HS-5 (cell line): Measurements from ENCODE around the gene ARPP19.
"Not testable (repeated sequence)": the region's sequence is repeated elsewhere in the genome, so short reads cannot be mapped to it uniquely, and the experiment has no call there.

Experiments used
- DNase-seq: peaks from one replicate; pipeline ENCODE4 v3.0.0-alpha.2; 2012; ENCODE audit warnings: low read depth

ARPP19 gene, protein sequence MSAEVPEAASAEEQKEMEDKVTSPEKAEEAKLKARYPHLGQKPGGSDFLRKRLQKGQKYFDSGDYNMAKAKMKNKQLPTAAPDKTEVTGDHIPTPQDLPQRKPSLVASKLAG

DNA sequence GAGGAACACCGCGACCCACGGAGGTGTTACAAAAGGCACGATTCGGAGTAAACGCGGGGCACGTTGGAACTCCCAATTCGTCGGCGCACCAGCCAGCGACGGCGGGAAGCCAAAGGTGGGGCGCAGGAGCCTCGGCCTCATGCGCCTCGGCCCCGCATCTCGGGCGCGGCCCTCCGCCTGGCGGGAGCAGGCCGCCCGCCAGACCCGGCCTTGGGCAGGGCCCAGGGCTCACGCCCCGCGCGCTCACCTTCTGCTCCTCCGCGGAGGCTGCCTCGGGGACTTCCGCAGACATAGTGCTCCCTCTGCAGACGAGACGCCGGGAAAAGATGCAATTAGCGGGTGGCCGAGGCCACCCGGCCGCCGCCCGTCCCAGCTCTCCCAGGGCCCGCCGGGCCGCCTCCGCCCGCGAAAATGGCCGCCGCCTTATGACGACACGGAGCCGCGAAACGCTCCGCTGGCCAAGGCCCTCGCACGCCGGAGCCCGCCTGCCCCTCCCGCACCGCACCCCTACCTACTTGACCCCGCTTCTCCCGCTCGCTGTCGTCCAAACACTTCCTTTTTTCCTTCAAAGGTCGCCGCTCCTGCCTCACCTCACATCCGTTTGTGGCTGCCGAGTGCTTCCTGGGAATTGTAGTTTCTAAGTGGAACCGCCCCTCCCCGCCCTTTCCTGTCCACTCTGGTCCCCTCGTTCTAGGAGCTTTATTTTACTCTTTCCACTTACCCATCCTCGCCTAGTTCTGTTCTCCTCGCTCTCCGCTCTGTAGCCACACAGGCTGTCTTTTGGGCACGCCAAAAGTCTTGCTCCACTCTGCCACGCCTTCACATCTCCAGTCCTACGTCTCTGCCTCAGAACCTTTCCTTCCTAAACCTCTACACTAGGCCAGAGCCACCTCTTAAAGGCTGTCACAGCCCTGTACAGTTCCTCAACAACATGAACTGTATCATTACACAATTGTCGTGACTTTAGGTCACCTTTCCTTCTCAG, at the start of gene ARPP19:
ARPP19 (minus strand) TSS at position 430 of the 985 bp plus-strand sequence; CDS start at position 292, 138 bp downstream.
- DNase-seq, result peak; percentile 80

GRCh38 chr15:52617026-52617425, 48.2 kb upstream of the ARPP19 start:
- no peak for DNase-seq

GRCh38 chr15:52615302-52615701, 46.5 kb upstream of the ARPP19 start:
- no peak for DNase-seq

GRCh38 chr15:52609593-52609992, 40.8 kb upstream of the ARPP19 start:
- no peak for DNase-seq

DNA sequence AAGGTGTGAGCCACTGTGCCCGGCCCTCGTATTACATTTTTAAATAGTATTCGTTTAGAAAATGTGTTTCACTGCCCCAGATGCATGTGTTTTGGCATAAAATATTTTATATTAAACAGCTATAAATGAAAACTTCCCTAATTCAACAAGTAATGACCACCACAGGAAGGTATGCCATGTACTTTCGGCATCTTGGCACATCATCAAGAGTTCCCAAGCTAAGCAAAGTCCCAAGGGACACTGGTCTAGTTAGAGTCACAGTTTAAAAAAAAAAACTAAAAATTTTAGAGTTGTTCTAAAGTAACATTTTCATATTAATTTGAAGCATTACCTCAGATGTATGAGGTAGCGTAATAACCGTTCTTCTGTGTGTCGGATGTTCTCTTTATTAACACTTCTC, 15.6 kb upstream of the ARPP19 start:
- no peak for DNase-seq

GRCh38 chr15:52579852-52580251, 11.0 kb upstream of the ARPP19 start:
- no peak for DNase-seq

DNA sequence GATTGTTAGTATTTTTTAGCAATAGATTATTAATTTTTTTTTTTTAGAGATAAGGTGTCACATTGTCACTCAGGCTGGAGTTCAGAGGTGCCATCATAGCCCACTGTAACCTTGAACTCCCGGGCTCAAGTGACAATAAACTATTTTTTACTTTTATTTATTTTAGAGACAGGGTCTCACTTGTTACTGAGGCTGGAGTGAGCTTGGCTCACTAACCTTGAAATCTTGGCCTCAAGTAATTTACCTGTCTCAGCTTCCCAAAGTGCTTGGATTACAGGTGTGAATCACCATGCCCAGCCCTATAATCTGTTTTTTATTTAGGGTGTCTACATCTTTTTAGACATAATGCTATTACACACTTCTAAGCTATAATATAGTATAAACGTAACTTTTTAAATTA, 7.9 kb upstream of the ARPP19 start:
- DNase-seq, result no peak

DNA sequence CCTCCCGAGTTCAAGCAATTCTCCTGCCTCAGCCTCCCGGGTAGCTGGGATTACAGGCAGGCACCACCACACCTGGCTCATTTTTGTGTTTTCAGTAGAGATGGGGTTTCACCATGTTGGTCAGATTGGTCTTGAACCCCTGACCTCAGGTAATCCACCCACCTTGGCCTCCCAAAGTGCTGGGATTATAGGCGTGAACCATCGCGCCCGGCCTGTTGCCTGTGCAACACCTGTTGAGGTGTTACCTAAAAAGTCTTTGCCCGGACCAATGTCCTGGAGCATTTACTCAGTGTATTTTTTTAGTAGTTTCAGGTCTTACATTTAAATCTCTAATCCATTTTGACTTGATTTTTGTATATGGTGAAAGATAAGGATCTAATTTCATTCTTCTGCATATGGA, 6.7 kb upstream of the ARPP19 start:
- not testable (repeated sequence) for DNase-seq

- DNase-seq, result no peak
Observed at GRCh38 chr15:52575072-52575471, 6.2 kb upstream of the ARPP19 start.

GRCh38 chr15:52574623-52575022, 5.8 kb upstream of the ARPP19 start:
- not testable (repeated sequence) for DNase-seq

DNA sequence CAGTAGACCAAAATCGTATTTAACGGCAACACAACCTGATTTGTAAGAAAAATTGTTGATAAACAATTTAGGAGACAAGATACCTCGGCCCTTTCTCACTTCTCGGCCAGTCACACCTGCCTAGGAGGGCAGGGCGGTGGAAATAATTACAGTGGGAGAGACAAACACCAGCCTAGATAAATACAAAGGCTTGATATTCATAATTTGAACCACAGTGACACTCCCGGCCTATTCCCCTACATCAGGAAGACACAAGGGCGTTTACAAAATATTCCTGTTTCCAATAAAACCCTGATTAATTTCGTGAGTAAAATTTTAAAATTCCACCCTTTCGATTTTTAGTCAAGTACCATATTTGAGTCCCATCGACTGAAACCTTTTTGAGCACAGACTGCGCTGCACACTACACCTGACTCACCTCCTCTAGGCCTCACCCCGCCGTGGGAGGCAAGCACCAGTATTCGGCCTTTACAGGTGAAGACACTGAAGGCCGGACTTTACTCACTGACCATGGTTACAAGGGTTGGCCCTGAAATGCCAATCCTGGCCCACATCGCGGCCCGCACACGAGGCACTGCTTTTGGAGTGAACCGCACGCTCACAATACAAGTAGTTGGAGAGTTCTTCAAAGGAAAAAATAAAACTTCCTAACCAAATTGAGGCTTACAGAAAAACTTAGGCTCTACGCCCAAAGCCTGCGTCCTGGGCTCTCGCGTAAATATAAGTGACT, 794 bp downstream of the ARPP19 start:
- DNase-seq, result no peak

DNA sequence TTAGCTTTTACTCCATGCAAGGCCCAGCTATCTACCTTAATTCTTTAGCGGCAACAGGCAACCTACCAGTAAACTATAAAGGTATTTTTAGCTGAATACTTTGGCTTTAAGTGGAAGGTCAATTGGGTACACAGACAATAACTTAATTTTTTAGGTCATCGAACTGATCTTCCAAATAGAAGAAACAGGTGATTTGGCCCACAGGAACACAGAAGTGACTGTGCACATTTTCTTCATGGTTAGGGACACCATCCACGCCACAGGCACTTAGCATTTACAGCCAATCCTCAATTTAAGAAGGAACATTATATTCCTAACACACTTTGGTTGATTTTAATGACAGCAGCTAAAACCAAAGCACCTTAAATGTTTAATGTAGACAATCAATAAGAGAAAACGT, 1.9 kb downstream of the ARPP19 start:
- DNase-seq, result no peak

- not testable (repeated sequence) for DNase-seq
Observed at GRCh38 chr15:52565417-52566358, 3.1 kb downstream of the ARPP19 start.

DNA sequence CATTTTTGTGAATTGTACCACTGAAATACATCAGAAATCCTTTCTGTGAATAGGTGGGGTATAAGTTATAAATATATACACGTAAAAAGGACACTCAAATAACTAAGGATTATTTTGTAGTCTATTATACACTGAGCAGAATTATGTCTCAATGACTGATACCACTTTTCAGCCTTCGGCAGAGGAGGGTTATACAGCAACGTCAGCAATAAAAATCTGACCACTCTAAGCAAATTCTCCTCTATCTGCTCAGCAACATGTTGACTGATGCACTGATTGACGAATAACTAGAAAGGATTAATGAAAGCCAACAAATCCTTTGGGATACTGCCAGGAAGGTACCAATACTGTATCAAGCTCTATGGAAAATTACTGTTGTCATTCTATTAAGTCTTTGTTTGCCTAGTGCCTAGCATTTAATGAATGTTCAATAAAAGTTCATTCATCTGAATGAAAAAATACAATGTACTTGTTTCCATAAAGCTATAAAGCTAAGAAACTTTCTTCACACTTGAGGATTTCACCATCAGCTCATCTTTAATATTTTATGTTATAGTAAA, 5.2 kb downstream of the ARPP19 start:
- DNase-seq, result no peak

DNA sequence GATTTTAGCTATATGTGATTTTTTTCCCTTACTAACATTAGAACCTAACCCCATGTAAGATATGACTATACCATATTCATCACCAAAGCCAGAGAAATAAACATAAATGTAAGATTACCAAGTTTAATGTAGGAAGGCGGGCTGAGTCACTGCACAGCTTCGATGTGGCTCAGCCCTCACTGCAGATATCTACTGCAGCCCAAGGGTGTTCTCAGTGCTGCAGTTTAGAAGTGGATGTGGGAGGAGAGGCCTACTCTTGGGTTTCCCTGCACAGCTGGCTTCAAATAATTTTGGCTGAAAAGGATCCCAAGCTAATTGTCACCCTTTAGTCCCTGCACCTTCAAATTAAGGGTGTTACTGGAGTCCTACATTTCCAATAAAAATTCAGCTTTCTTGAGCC, 9.3 kb downstream of the ARPP19 start:
- DNase-seq, result no peak

GRCh38 chr15:52559022-52559421, 9.8 kb downstream of the ARPP19 start:
- no peak for DNase-seq

DNA sequence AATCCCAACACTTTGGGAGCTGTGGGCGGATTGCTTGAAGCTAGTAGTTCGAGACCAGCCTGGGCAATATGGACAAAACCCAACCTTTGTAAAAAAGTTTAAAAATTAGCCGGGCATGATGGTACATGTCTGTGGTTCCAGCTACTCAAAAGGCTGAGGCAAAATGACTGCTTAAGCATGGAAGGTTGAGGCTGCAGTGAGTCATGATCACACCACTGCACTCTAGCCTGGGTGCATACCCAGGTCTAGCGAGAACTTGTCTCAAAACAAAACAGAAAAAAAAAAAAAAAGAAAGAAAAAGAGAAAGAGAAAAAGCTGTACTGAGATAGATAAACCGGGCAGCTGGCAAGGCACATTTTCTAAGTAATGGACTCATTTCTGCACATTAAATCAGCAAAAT, 10.6 kb downstream of the ARPP19 start:
- no peak for DNase-seq

- DNase-seq, result no peak
Observed at GRCh38 chr15:52557274-52557641, 11.6 kb downstream of the ARPP19 start.

DNA sequence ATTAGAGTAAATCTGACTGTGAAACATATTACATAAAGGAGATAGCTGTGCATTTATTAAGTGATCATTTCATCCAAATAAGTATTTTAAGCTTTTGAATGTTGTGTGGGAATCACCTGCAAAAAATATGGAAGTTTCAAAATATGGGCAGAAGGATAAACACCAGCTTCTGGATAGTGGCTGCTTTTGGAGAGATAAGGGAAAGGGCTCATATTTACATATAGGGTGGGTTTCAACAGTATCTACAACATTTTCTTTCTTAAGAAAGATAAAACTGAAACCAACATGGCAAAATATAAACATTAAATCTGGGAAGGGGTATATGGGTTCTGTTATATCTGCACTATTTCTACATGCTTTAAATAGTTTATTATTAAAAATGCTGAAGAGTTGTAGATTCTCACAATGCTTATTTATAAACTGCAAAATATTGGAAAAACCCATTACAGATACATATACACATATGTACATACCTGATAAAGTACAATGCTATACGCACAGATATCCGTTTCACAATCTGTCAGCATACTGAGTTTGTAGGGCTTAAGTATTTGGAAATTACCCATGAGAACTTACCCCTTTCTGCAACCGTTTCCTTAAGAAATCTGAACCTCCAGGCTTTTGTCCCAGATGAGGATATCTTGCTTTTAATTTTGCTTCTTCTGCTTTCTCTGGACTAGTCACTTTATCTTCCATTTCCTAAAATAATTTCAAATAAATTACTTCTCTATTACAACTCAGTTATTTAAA, 12.1 kb downstream of the ARPP19 start:
- DNase-seq, result no peak

GRCh38 chr15:52552303-52552702, 16.5 kb downstream of the ARPP19 start:
- no peak for DNase-seq

GRCh38 chr15:52551762-52552161, 17.1 kb downstream of the ARPP19 start:
- DNase-seq, result no peak
